ENCODE data around the gene CDC14C. TPM values are rescaled to one million over a fixed set of nuclear protein-coding genes. Genes with fewer than 3 reads are reported as not detected.
"Not testable (repeated sequence)": the region's sequence is repeated elsewhere in the genome, so short reads cannot be mapped to it uniquely, and the experiment has no call there.

Gene CDC14C
- not detected in 2 replicates for total RNA-seq

- DNase-seq (ENCODE audit: extremely low read depth, low read depth, low spot score): no peak
These were observed at the start of gene CDC14C for GRCh38 chr7:48924433-48924832. Gene CDC14C, plus strand, starts transcription at chr7:48924547. Its CDS starts 126 bp downstream, at chr7:48924673.

GRCh38 chr7:48875045-48875916 is 49.1 kb upstream of the CDC14C start:
- DNase-seq (ENCODE audit: extremely low read depth, low read depth, low spot score): no peak

GRCh38 chr7:48876087-48876486 is 48.3 kb upstream of the CDC14C start:
- no peak for DNase-seq (ENCODE audit: extremely low read depth, low read depth, low spot score)

GRCh38 chr7:48880851-48881250 is 43.5 kb upstream of the CDC14C start:
- no peak for DNase-seq (ENCODE audit: extremely low read depth, low read depth, low spot score)

- DNase-seq (ENCODE audit: extremely low read depth, low read depth, low spot score): no peak
These were observed 36.8 kb upstream of the CDC14C start for GRCh38 chr7:48887500-48887899.

- DNase-seq (ENCODE audit: extremely low read depth, low read depth, low spot score): no peak
These were observed 29.8 kb upstream of the CDC14C start for GRCh38 chr7:48894574-48894973.

GRCh38 chr7:48899932-48900331 is 24.4 kb upstream of the CDC14C start:
- no peak for DNase-seq (ENCODE audit: extremely low read depth, low read depth, low spot score)

- DNase-seq (ENCODE audit: extremely low read depth, low read depth, low spot score): no peak
These were observed 22.4 kb upstream of the CDC14C start for GRCh38 chr7:48901966-48902365.

GRCh38 chr7:48904975-48905374 is 19.4 kb upstream of the CDC14C start:
- no peak for DNase-seq (ENCODE audit: extremely low read depth, low read depth, low spot score)

GRCh38 chr7:48905686-48906085 is 18.7 kb upstream of the CDC14C start:
- not testable (repeated sequence) for DNase-seq (ENCODE audit: extremely low read depth, low read depth, low spot score)

- not testable (repeated sequence) for DNase-seq (ENCODE audit: extremely low read depth, low read depth, low spot score)
These were observed 14.5 kb upstream of the CDC14C start for GRCh38 chr7:48909887-48910286.

GRCh38 chr7:48931481-48931880 is 7.1 kb downstream of the CDC14C start:
- no peak for DNase-seq (ENCODE audit: extremely low read depth, low read depth, low spot score)

GRCh38 chr7:48932126-48932910 is 8.0 kb downstream of the CDC14C start:
- no peak for DNase-seq (ENCODE audit: extremely low read depth, low read depth, low spot score)

- DNase-seq (ENCODE audit: extremely low read depth, low read depth, low spot score): no peak
These were observed 9.3 kb downstream of the CDC14C start for GRCh38 chr7:48933549-48934085.

GRCh38 chr7:48938539-48939295 is 14.4 kb downstream of the CDC14C start:
- no peak for DNase-seq (ENCODE audit: extremely low read depth, low read depth, low spot score)

GRCh38 chr7:48943279-48943990 is 19.1 kb downstream of the CDC14C start:
- no peak for DNase-seq (ENCODE audit: extremely low read depth, low read depth, low spot score)

- no peak for DNase-seq (ENCODE audit: extremely low read depth, low read depth, low spot score)
These were observed 31.6 kb downstream of the CDC14C start for GRCh38 chr7:48955916-48956315.

GRCh38 chr7:48959676-48960075 is 35.3 kb downstream of the CDC14C start:
- DNase-seq (ENCODE audit: extremely low read depth, low read depth, low spot score): no peak

- DNase-seq (ENCODE audit: extremely low read depth, low read depth, low spot score): no peak
These were observed 38.6 kb downstream of the CDC14C start for GRCh38 chr7:48962821-48963505.

GRCh38 chr7:48964074-48964473 is 39.7 kb downstream of the CDC14C start:
- DNase-seq (ENCODE audit: extremely low read depth, low read depth, low spot score): no peak

Data from glomerular endothelial cell (primary cell).